NCI-H2227 (cell line): ENCODE data around the gene RNF44.
"Not testable (repeated sequence)": the region's sequence is repeated elsewhere in the genome, so short reads cannot be mapped to it uniquely, and the experiment has no call there.

ENCODE experiments used
- DNase-seq: peaks from one replicate; lab custom pipeline; 2025; ENCODE audit not compliant: unreplicated experiment; lab: John Stamatoyannopoulos, UW

The RNF44 gene

GRCh38 chr5:176521286-176521685 lies 15.9 kb downstream of the RNF44 start:
- no peak for DNase-seq

- no peak for DNase-seq
Measured at GRCh38 chr5:176519810-176520720, 17.1 kb downstream of the RNF44 start.

- no peak for DNase-seq
Measured at GRCh38 chr5:176517053-176517661, 20.0 kb downstream of the RNF44 start.

GRCh38 chr5:176515396-176515795 lies 21.8 kb downstream of the RNF44 start:
- no peak for DNase-seq

- DNase-seq: no peak
Measured at GRCh38 chr5:176514244-176514950, 22.8 kb downstream of the RNF44 start.

- no peak for DNase-seq
Measured at GRCh38 chr5:176513788-176514187, 23.4 kb downstream of the RNF44 start.

- DNase-seq: no peak
Measured at GRCh38 chr5:176508603-176509002, 28.6 kb downstream of the RNF44 start.

- DNase-seq: no peak
Measured at GRCh38 chr5:176507911-176508310, 29.3 kb downstream of the RNF44 start.

GRCh38 chr5:176503496-176503895 lies 33.7 kb downstream of the RNF44 start:
- no peak for DNase-seq

- no peak for DNase-seq
Measured at GRCh38 chr5:176501333-176501732, 35.9 kb downstream of the RNF44 start.

GRCh38 chr5:176500511-176500910 lies 36.7 kb downstream of the RNF44 start:
- DNase-seq: no peak

- no peak for DNase-seq
Measured at GRCh38 chr5:176499273-176499672, 37.9 kb downstream of the RNF44 start.

- no peak for DNase-seq
Measured at GRCh38 chr5:176497852-176498251, 39.4 kb downstream of the RNF44 start.

GRCh38 chr5:176492431-176492830 lies 44.8 kb downstream of the RNF44 start:
- DNase-seq: no peak

GRCh38 chr5:176491901-176492300 lies 45.3 kb downstream of the RNF44 start:
- no peak for DNase-seq

GRCh38 chr5:176491101-176491502 lies 46.1 kb downstream of the RNF44 start:
- no peak for DNase-seq

GRCh38 chr5:176490301-176490700 lies 46.9 kb downstream of the RNF44 start:
- no peak for DNase-seq

GRCh38 chr5:176489077-176489476 lies 48.1 kb downstream of the RNF44 start:
- DNase-seq: no peak

GRCh38 chr5:176487160-176487559 lies 50.0 kb downstream of the RNF44 start:
- DNase-seq: not testable (repeated sequence)

GRCh38 chr5:176486189-176486757 lies 50.9 kb downstream of the RNF44 start:
- no peak for DNase-seq

- no peak for DNase-seq
Measured at GRCh38 chr5:176485176-176485575, 52.0 kb downstream of the RNF44 start.
